Gastrocnemius medialis (tissue), 4 donors: ENCODE data around the gene PPARG.

Experiments
- CTCF ChIP-seq, 5 experiments: fragments of 450-650 bp in 3 of 5; fragments of 200-600 bp in 2 of 5; sonication (generic) in 2 of 5; IDR thresholded peaks in 4 of 5; conservative IDR thresholded peaks in 1 of 5; 1 replicate in 4 of 5; 2 replicates in 1 of 5; pipeline ENCODE4 v1.5.1; 2016 to 2019; ENCODE audit warnings: antibody characterized with exemption in 5 of 5, mild to moderate bottlenecking in 3 of 5, moderate library complexity in 3 of 5
- POLR2A ChIP-seq, 2 donors: fragments of 450-650 bp; IDR thresholded peaks; one replicate each; pipeline ENCODE4 v1.6.1; 2017; ENCODE audit warnings: antibody characterized with exemption in 2 of 2, mild to moderate bottlenecking in 2 of 2, moderate library complexity in 2 of 2

- TF ChIP-seq POLR2A (IDR thresholded peaks at IDR 0.05): no peak
- TF ChIP-seq CTCF (IDR thresholded peaks at IDR 0.05 in 4 of 5, conservative IDR thresholded peaks at IDR 0.05 in 1 of 5): no peak
Observed at GRCh38 chr3:12363397-12364195, 74.7 kb downstream of the PPARG start.
